Endothelial cell of umbilical vein (primary cell): ENCODE measurements around the gene TAAR9. TPM values are rescaled to one million over a fixed set of nuclear protein-coding genes. Genes with fewer than 3 reads are reported as not detected.

Source experiments
- BruUV-seq: library from RNA; stranded (reverse); fragments of 400-500 nt; replicated peaks from 2 replicates; lab custom pipeline; 2021; lab: Mats Ljungman, UMichigan
- CTCF ChIA-PET: fragments of 300-600, 350-600 bp; sonication (Branson Sonifier 250); formaldehyde crosslinking; loops from one replicate; lab custom pipeline; 2021; ENCODE audit warnings: antibody characterized with exemption, inconsistent platforms; lab: Charles Lee
- POLR2A ChIA-PET: fragments of 300-600, 350-600 bp; sonication (Branson Sonifier 250); formaldehyde crosslinking; loops from one replicate; lab custom pipeline; 2021; ENCODE audit warnings: antibody characterized with exemption, inconsistent platforms; lab: Charles Lee
- DNase-seq: peaks from one replicate; pipeline ENCODE4 v3.0.0-alpha.2; 2011; ENCODE audit warnings: low read depth, low spot score
- FAIRE-seq: peaks from 2 replicates; lab custom pipeline; 2011; peaks lifted over from hg19 to GRCh38; lab: Jason Lieb, UNC
- H2AFZ ChIP-seq: 2 replicates; pipeline ENCODE4 v1.6.0; 2012; ENCODE audit warnings: low read depth, low read length, control low read depth, inconsistent platforms
- H3K27ac ChIP-seq: 2 replicates; pipeline ENCODE4 v1.5.1; 2011; ENCODE audit warnings: low read depth, mild to moderate bottlenecking, control low read depth, low read length, moderate library complexity; ENCODE audit not compliant: insufficient read depth
- H3K27me3 ChIP-seq, 2 experiments: 2 replicates each; pipeline versions ENCODE4 v1.6.0 to v1.6.1; 2011; ENCODE audit warnings: low read length in 2 of 2, mixed read lengths in 1 of 2; ENCODE audit not compliant: control insufficient read depth in 2 of 2, insufficient read depth in 2 of 2
- H3K36me3 ChIP-seq, 2 experiments: 2 replicates in 1 of 2; 3 replicates in 1 of 2; pipeline ENCODE4 v1.5.1; 2011; ENCODE audit warnings: low read length in 2 of 2, mild to moderate bottlenecking in 1 of 2, moderate library complexity in 1 of 2; ENCODE audit not compliant: control insufficient read depth in 2 of 2, insufficient read depth in 2 of 2; ENCODE audit errors: extremely low read depth in 1 of 2
- H3K4me1 ChIP-seq: 3 replicates; pipeline ENCODE4 v1.5.1; 2011; ENCODE audit warnings: mild to moderate bottlenecking, low read length; ENCODE audit not compliant: control insufficient read depth, insufficient read depth; ENCODE audit errors: extremely low read depth
- H3K4me2 ChIP-seq: 2 replicates; pipeline ENCODE4 v1.6.1; 2011; ENCODE audit warnings: low read length, control low read depth, mixed read lengths; ENCODE audit not compliant: insufficient read depth
- H3K4me3 ChIP-seq, 3 experiments: fragments of 200-600 bp in 1 of 3; sonication (generic), shearing (Covaris generic) in 1 of 3; replicated peaks in 1 of 3; 2 replicates each; pipeline ENCODE4 v1.5.1; 2011 to 2016; ENCODE audit warnings: control low read depth in 3 of 3, low read length in 3 of 3, mild to moderate bottlenecking in 2 of 3, inconsistent platforms in 1 of 3, low read depth in 1 of 3, moderate library complexity in 1 of 3; ENCODE audit not compliant: insufficient read depth in 1 of 3
- H3K79me2 ChIP-seq: 2 replicates; pipeline ENCODE4 v1.6.0; 2012; ENCODE audit warnings: low read length, inconsistent platforms; ENCODE audit not compliant: control insufficient read depth, insufficient read depth
- H3K9ac ChIP-seq: replicated peaks from 2 replicates; pipeline ENCODE3; 2011; ENCODE audit warnings: low read length, control low read depth; ENCODE audit not compliant: insufficient read depth; ENCODE audit errors: extremely low read depth
- H3K9me1 ChIP-seq: replicated peaks from 3 replicates; pipeline ENCODE4 v1.6.0; 2011; ENCODE audit warnings: mild to moderate bottlenecking, low read length; ENCODE audit not compliant: control insufficient read depth, insufficient read depth; ENCODE audit errors: extremely low read depth
- H3K9me3 ChIP-seq: replicated peaks from 2 replicates; pipeline ENCODE4 v1.5.1; 2012; ENCODE audit warnings: low read length, inconsistent platforms; ENCODE audit not compliant: control insufficient read depth, insufficient read depth
- H4K20me1 ChIP-seq: replicated peaks from 2 replicates; pipeline ENCODE3; 2011; ENCODE audit warnings: mild to moderate bottlenecking, low read length; ENCODE audit not compliant: control insufficient read depth, insufficient read depth; ENCODE audit errors: extremely low read depth
- EZH2 ChIP-seq: IDR thresholded peaks from 2 replicates; pipeline ENCODE4 v1.6.1; 2012; ENCODE audit warnings: borderline replicate concordance, low read depth, mild to moderate bottlenecking, moderate library complexity, low read length, inconsistent platforms; ENCODE audit not compliant: severe bottlenecking
- FOS ChIP-seq: IDR thresholded peaks from 2 replicates; pipeline ENCODE4 v1.6.1; 2011; ENCODE audit warnings: mild to moderate bottlenecking, low read length, moderate library complexity, borderline replicate concordance; ENCODE audit not compliant: insufficient read depth
- GATA2 ChIP-seq: IDR thresholded peaks from 2 replicates; pipeline ENCODE4 v1.7.0; 2011; ENCODE audit warnings: low read depth, mild to moderate bottlenecking, moderate library complexity, mixed read lengths, low read length; ENCODE audit not compliant: insufficient read length, insufficient read depth
- JUN ChIP-seq: IDR thresholded peaks from 2 replicates; pipeline ENCODE4 v1.6.1; 2011; ENCODE audit warnings: borderline replicate concordance, low read depth; ENCODE audit not compliant: insufficient read length, insufficient read depth
- MYC ChIP-seq: IDR thresholded peaks from one replicate; pipeline ENCODE4 v1.6.1; 2011; ENCODE audit warnings: mild to moderate bottlenecking, low read depth, low read length
- POLR2A ChIP-seq: IDR thresholded peaks from 2 replicates; pipeline ENCODE4 v1.6.1; 2012; ENCODE audit warnings: low read depth, mild to moderate bottlenecking, control low read depth, low read length
- POLR2AphosphoS5 ChIP-seq: IDR thresholded peaks from 2 replicates; pipeline ENCODE4 v1.6.1; 2012; ENCODE audit warnings: low read depth, mild to moderate bottlenecking, control low read depth, low read length, moderate library complexity; ENCODE audit not compliant: insufficient read depth
- dilution Hi-C: fragments of 300-500 bp; cut with MboI; formaldehyde crosslinking; loops from one replicate; pipeline ENCODE4 v1.15.0; 2019; ENCODE audit warnings: low sequenced_read_pairs; ENCODE audit not compliant: extremely low pct_ligation_motif_present
- intact Hi-C: fragments of 100-400 bp; cut with micrococcal nuclease; formaldehyde crosslinking; loops from one replicate; pipeline ENCODE4 v1.10.0; 2022
- polyA plus RNA-seq, 4 experiments: library from polyadenylated mRNA; depleted of rRNA in 3 of 4; stranded (reverse) in 3 of 4; unstranded in 1 of 4; fragments of >200 nt; gene quantifications; 2 replicates each; pipeline versions ENCODE4 v1.2.1 to v1.2.3, GENCODE V29; 2011 to 2012; ENCODE audit warnings: missing spikeins in 1 of 4
- total RNA-seq: library from RNA; stranded (reverse); gene quantifications from 2 replicates; pipeline ENCODE4 v1.2.3, GENCODE V29; 2021
- TF ChIP-seq, protein P1 (sequence below): IDR thresholded peaks from 2 replicates; pipeline ENCODE4 v1.6.1; 2011; ENCODE audit not compliant: insufficient read depth, insufficient read length
- TF ChIP-seq, protein P2 (sequence below), 2 donors: IDR thresholded peaks; 1 replicate in 1 of 2; 2 replicates in 1 of 2; pipeline ENCODE4 v1.5.1; 2011; ENCODE audit warnings: low read length in 2 of 2, mild to moderate bottlenecking in 2 of 2, moderate library complexity in 2 of 2, control low read depth in 1 of 2, inconsistent platforms in 1 of 2, low read depth in 1 of 2; ENCODE audit not compliant: insufficient read depth in 1 of 2; ENCODE audit errors: extremely low read depth in 1 of 2

TAAR9 gene
- total and polyA plus RNA-seq, 2 donors (not counting 3 experiments of a cell fraction or from before 2014, with no cell fraction given): not detected

DNA sequence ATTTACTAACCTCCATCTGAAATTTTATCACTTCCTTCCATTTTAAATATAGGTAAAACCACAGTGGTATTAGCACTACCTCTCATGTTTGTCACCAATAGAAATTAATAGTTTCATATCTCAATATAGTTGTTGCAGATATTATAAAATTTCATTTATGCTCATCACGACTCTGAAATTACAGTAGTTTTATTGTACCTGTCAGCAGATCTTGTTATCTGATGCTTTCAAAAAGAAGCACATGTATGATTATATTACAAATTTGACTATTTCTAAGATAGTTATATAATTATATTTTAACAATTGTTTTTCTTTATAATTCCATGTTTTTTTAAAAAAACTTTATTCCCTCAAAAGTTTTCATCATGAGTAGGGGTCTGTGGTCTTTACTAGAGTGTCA is 46.6 kb downstream of the TAAR9 start:
- dilution Hi-C loops: no loop called here
- no peak overlapping the region for H3K4me2 ChIP-seq
- ChIA-PET CTCF (no interaction called here), POLR2A (no interaction called here)
- intact Hi-C loops: no loop called here
- H3K9ac ChIP-seq: no peak overlapping the region
- H3K79me2 ChIP-seq: no peaks in the 10 kb centered on the region
- H3K4me3 ChIP-seq: no peak overlapping the region
- no peaks in the 10 kb centered on the region for H3K4me1 ChIP-seq
- no peak for FAIRE-seq
- H4K20me1 ChIP-seq: no peaks in the 10 kb centered on the region
- H3K9me3 ChIP-seq: no peaks in the 10 kb centered on the region
- no peak overlapping the region for H3K27ac ChIP-seq
- TF ChIP-seq, protein P1, sequence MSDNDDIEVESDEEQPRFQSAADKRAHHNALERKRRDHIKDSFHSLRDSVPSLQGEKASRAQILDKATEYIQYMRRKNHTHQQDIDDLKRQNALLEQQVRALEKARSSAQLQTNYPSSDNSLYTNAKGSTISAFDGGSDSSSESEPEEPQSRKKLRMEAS: no peak
- TF ChIP-seq, protein P2, sequence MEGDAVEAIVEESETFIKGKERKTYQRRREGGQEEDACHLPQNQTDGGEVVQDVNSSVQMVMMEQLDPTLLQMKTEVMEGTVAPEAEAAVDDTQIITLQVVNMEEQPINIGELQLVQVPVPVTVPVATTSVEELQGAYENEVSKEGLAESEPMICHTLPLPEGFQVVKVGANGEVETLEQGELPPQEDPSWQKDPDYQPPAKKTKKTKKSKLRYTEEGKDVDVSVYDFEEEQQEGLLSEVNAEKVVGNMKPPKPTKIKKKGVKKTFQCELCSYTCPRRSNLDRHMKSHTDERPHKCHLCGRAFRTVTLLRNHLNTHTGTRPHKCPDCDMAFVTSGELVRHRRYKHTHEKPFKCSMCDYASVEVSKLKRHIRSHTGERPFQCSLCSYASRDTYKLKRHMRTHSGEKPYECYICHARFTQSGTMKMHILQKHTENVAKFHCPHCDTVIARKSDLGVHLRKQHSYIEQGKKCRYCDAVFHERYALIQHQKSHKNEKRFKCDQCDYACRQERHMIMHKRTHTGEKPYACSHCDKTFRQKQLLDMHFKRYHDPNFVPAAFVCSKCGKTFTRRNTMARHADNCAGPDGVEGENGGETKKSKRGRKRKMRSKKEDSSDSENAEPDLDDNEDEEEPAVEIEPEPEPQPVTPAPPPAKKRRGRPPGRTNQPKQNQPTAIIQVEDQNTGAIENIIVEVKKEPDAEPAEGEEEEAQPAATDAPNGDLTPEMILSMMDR (IDR thresholded peaks at IDR 0.05; ENCODE audit: extremely low read depth in 1 of 2, insufficient read depth in 1 of 2, low read depth in 1 of 2, low read length in 2 of 2): no peak
- TF ChIP-seq EZH2: no peak
- no peak for TF ChIP-seq GATA2
- no peak for TF ChIP-seq FOS
- no peak for TF ChIP-seq POLR2A
- no peak for TF ChIP-seq POLR2AphosphoS5
- TF ChIP-seq JUN: no peak
- TF ChIP-seq MYC: no peak
- H2AFZ ChIP-seq: no peak overlapping the region
- H3K36me3 ChIP-seq: no peaks in the 10 kb centered on the region
- no TSS peak for BruUV-seq
- no peak for DNase-seq
- peaks cover 0 to 2% of the 10 kb centered on the region in 2 experiments for H3K27me3 ChIP-seq
- H3K9me1 ChIP-seq: no peaks in the 10 kb centered on the region
